Measurements from ENCODE around the gene EPHB4. TPM values are rescaled to one million over a fixed set of nuclear protein-coding genes. Genes with fewer than 3 reads are reported as not detected.

The EPHB4 gene
- total and polyA plus RNA-seq, 2 donors (not counting 3 experiments of a cell fraction or from before 2014, with no cell fraction given): 193 to 274 TPM

DNA sequence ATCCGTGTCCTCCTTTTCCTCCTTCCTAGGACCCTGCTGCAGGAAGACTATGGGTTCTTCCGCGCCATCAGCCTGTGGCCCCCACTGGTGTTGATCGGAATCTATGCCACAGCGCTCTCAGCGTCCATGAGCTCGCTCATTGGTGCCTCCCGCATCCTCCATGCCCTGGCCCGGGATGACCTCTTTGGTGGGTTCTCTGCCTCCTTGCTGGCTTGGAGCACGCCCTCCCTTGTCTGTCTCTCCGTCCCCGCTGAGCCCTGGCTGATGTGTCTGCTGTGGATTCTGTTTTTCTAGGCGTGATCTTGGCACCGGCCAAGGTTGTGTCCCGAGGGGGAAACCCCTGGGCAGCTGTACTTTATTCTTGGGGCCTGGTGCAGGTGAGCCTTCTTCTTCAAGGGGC is 32.5 kb upstream of the EPHB4 start:
- H3K79me2 ChIP-seq (ENCODE audit: control insufficient read depth, insufficient read depth, low read length): no peaks in the 10 kb centered on the region
- peaks cover 5 to 11% of the 10 kb centered on the region in 2 experiments for H3K36me3 ChIP-seq (ENCODE audit: control insufficient read depth in 2 of 2, extremely low read depth in 1 of 2, insufficient read depth in 2 of 2, low read length in 2 of 2)
- DNase-seq (ENCODE audit: low read depth, low spot score): no peak
- dilution Hi-C loops (cut with MboI; ENCODE audit: extremely low pct_ligation_motif_present, low sequenced_read_pairs): no loop called here
- H3K4me2 ChIP-seq (ENCODE audit: insufficient read depth, low read length): no peak overlapping the region
- intact Hi-C loops (cut with micrococcal nuclease): loop anchor here (10.0 kb wide), 1 partner anchor 275 kb away; the partner anchor contains the start of genes FBXO24 and LRCH4
- CTCF ChIA-PET: no interaction called here
- POLR2A ChIA-PET: no interaction called here
- no peak overlapping the region for H3K9ac ChIP-seq (replicated peaks; ENCODE audit: extremely low read depth, insufficient read depth, low read length)
- no peak overlapping the region for H2AFZ ChIP-seq (ENCODE audit: low read depth, low read length)
- H3K9me1 ChIP-seq (replicated peaks; ENCODE audit: control insufficient read depth, extremely low read depth, insufficient read depth, low read length): no peaks in the 10 kb centered on the region
- BruUV-seq (replicated peaks): no TSS peak
- FAIRE-seq: no peak
- no peaks in the 10 kb centered on the region for H4K20me1 ChIP-seq (replicated peaks; ENCODE audit: control insufficient read depth, extremely low read depth, insufficient read depth, low read length)
- H3K4me3 ChIP-seq (replicated peaks in 1 of 3; ENCODE audit: insufficient read depth in 1 of 3, low read depth in 1 of 3, low read length in 3 of 3): no peak overlapping the region
- TF ChIP-seq, protein P1, sequence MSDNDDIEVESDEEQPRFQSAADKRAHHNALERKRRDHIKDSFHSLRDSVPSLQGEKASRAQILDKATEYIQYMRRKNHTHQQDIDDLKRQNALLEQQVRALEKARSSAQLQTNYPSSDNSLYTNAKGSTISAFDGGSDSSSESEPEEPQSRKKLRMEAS (IDR thresholded peaks at IDR 0.05; ENCODE audit: insufficient read depth, insufficient read length): no peak
- TF ChIP-seq MYC (IDR thresholded peaks at IDR 0.05; ENCODE audit: low read depth, low read length) (no peak), GATA2 (IDR thresholded peaks at IDR 0.05; ENCODE audit: insufficient read depth, insufficient read length, low read depth, low read length) (no peak), FOS (IDR thresholded peaks at IDR 0.05; ENCODE audit: borderline replicate concordance, insufficient read depth, low read length) (no peak), JUN (IDR thresholded peaks at IDR 0.05; ENCODE audit: borderline replicate concordance, insufficient read depth, insufficient read length, low read depth) (no peak), POLR2A (IDR thresholded peaks at IDR 0.05; ENCODE audit: low read depth, low read length) (no peak), POLR2AphosphoS5 (IDR thresholded peaks at IDR 0.05; ENCODE audit: insufficient read depth, low read depth, low read length) (no peak), EZH2 (IDR thresholded peaks at IDR 0.05; ENCODE audit: borderline replicate concordance, low read depth, low read length, severe bottlenecking) (no peak)
- TF ChIP-seq, protein P2, sequence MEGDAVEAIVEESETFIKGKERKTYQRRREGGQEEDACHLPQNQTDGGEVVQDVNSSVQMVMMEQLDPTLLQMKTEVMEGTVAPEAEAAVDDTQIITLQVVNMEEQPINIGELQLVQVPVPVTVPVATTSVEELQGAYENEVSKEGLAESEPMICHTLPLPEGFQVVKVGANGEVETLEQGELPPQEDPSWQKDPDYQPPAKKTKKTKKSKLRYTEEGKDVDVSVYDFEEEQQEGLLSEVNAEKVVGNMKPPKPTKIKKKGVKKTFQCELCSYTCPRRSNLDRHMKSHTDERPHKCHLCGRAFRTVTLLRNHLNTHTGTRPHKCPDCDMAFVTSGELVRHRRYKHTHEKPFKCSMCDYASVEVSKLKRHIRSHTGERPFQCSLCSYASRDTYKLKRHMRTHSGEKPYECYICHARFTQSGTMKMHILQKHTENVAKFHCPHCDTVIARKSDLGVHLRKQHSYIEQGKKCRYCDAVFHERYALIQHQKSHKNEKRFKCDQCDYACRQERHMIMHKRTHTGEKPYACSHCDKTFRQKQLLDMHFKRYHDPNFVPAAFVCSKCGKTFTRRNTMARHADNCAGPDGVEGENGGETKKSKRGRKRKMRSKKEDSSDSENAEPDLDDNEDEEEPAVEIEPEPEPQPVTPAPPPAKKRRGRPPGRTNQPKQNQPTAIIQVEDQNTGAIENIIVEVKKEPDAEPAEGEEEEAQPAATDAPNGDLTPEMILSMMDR (IDR thresholded peaks at IDR 0.05; ENCODE audit: extremely low read depth in 1 of 2, insufficient read depth in 1 of 2, low read depth in 1 of 2, low read length in 2 of 2): no peak
- no peaks in the 10 kb centered on the region for H3K9me3 ChIP-seq (replicated peaks; ENCODE audit: control insufficient read depth, insufficient read depth, low read length)
- H3K27me3 ChIP-seq (ENCODE audit: control insufficient read depth in 2 of 2, insufficient read depth in 2 of 2, low read length in 2 of 2): no peaks in the 10 kb centered on the region
- no peak overlapping the region for H3K27ac ChIP-seq (ENCODE audit: insufficient read depth, low read depth, low read length)
- peaks cover 10% of the 10 kb centered on the region for H3K4me1 ChIP-seq (ENCODE audit: control insufficient read depth, extremely low read depth, insufficient read depth, low read length)

Data from endothelial cell of umbilical vein (primary cell).